KMS-11 (cell line): ENCODE data around the gene UBE2H.

ENCODE experiments used
- H2AFZ ChIP-seq: fragments of 200-600 bp; sonication (generic); 2 replicates; pipeline ENCODE4 v1.6.1; 2016; ENCODE audit warnings: antibody characterized with exemption, mixed run types, low read depth
- H3K27ac ChIP-seq: fragments of 200-600 bp; sonication (generic); 2 replicates; pipeline ENCODE4 v1.6.1; 2016; ENCODE audit warnings: mild to moderate bottlenecking, mixed run types
- H3K27me3 ChIP-seq: fragments of 200-600 bp; sonication (generic); 2 replicates; pipeline ENCODE4 v1.6.1; 2017; ENCODE audit warnings: mild to moderate bottlenecking, low read depth, mixed run types, moderate library complexity; ENCODE audit not compliant: insufficient read depth
- H3K36me3 ChIP-seq: fragments of 200-600 bp; sonication (generic); 2 replicates; pipeline ENCODE4 v1.6.1; 2017; ENCODE audit warnings: mild to moderate bottlenecking, mixed run types; ENCODE audit not compliant: insufficient read depth
- H3K4me1 ChIP-seq: fragments of 200-600 bp; sonication (generic); 2 replicates; pipeline ENCODE4 v1.6.1; 2016; ENCODE audit warnings: mild to moderate bottlenecking, low read depth, mixed run types; ENCODE audit not compliant: poor library complexity, severe bottlenecking
- H3K4me2 ChIP-seq: fragments of 200-600 bp; sonication (generic); 2 replicates; pipeline ENCODE4 v1.7.0; 2016; ENCODE audit warnings: mild to moderate bottlenecking, mixed run types
- H3K4me3 ChIP-seq: fragments of 200-600 bp; sonication (generic); IDR thresholded peaks from 2 replicates; pipeline ENCODE4 v1.6.1; 2017; ENCODE audit warnings: low read depth, low read length, mixed read lengths; ENCODE audit not compliant: insufficient read depth
- H3K79me2 ChIP-seq: fragments of 200-600 bp; sonication (generic); 2 replicates; pipeline ENCODE4 v1.6.1; 2016; ENCODE audit warnings: low read depth, mixed run types; ENCODE audit not compliant: insufficient read depth
- H3K9ac ChIP-seq: fragments of 200-600 bp; sonication (generic); 2 replicates; pipeline ENCODE4 v1.6.1; 2016; ENCODE audit warnings: mild to moderate bottlenecking, mixed run types
- H4K20me1 ChIP-seq: fragments of 200-600 bp; sonication (generic); 2 replicates; pipeline ENCODE4 v1.6.1; 2016; ENCODE audit warnings: mild to moderate bottlenecking, mixed run types; ENCODE audit not compliant: insufficient read depth
- CTCF ChIP-seq: fragments of 200-600 bp; sonication (generic); conservative IDR thresholded peaks from 2 replicates; pipeline ENCODE4 v1.6.1; 2017; ENCODE audit warnings: low read depth, mild to moderate bottlenecking, antibody characterized with exemption, low read length, moderate library complexity, mixed read lengths

UBE2H gene

GRCh38 chr7:129948877-129949291 lies 3.9 kb downstream of the UBE2H start:
- H3K9ac ChIP-seq = peak overlapping the region; percentile 85
- TF ChIP-seq CTCF = no peak
- peaks cover 5% of the 10 kb centered on the region for H4K20me1 ChIP-seq
- H3K27me3 ChIP-seq = no peaks in the 10 kb centered on the region
- peak overlapping the region; percentile 63 for H3K4me3 ChIP-seq
- peak overlapping the region; percentile 81 for H3K27ac ChIP-seq
- H2AFZ ChIP-seq = no peak overlapping the region
- H3K36me3 ChIP-seq = peaks cover 8% of the 10 kb centered on the region; the same call in 1 of the 2 replicates
- H3K4me2 ChIP-seq = peak overlapping the region; percentile 95
- peaks cover 88% of the 10 kb centered on the region for H3K79me2 ChIP-seq
- peaks cover 42% of the 10 kb centered on the region for H3K4me1 ChIP-seq

GRCh38 chr7:129948338-129948737 lies 4.4 kb downstream of the UBE2H start:
- no peak for TF ChIP-seq CTCF
- peaks cover 5% of the 10 kb centered on the region for H4K20me1 ChIP-seq
- peak overlapping the region; percentile 18 for H3K4me3 ChIP-seq
- H3K27ac ChIP-seq = peak overlapping the region; percentile 81
- H3K4me2 ChIP-seq = peak overlapping the region; percentile 95
- H3K9ac ChIP-seq = no peak overlapping the region
- H3K79me2 ChIP-seq = peaks cover 92% of the 10 kb centered on the region
- no peaks in the 10 kb centered on the region for H3K27me3 ChIP-seq
- no peak overlapping the region for H2AFZ ChIP-seq
- peaks cover 8% of the 10 kb centered on the region; the same call in 1 of the 2 replicates for H3K36me3 ChIP-seq
- peaks cover 40% of the 10 kb centered on the region for H3K4me1 ChIP-seq

DNA sequence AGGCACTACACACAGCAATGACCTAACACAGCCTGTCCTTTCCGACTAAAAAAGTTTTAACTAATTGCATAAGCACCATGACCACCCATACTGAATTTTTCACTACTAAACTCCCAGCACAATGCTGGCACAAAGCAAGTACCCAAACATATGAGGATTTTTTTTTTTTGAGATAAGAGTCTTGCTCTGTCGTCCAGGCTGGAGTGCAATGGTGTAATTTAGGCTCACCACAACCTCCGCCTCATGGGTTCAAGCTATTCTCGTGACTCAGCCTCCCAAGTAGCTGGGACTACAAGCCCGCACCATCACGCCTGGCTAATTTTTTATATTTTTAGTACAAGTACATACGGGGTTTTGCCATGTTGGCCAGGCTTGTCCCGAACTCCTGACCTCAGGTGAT lies 5.1 kb downstream of the UBE2H start:
- Histone ChIP-seq H3K4me1 (peaks cover 37% of the 10 kb centered on the region), H3K27ac (peak overlapping the region; percentile 81; the same call in 1 of the 2 replicates), H3K9ac (no peak overlapping the region), H4K20me1 (peaks cover 5% of the 10 kb centered on the region), H3K4me3 (no peak overlapping the region), H3K79me2 (peaks cover 99% of the 10 kb centered on the region), H3K27me3 (no peaks in the 10 kb centered on the region), H3K36me3 (peaks cover 8% of the 10 kb centered on the region; the same call in 1 of the 2 replicates), H3K4me2 (peak overlapping the region; percentile 4; the same call in 1 of the 2 replicates), H2AFZ (no peak overlapping the region)
- no peak for TF ChIP-seq CTCF

DNA sequence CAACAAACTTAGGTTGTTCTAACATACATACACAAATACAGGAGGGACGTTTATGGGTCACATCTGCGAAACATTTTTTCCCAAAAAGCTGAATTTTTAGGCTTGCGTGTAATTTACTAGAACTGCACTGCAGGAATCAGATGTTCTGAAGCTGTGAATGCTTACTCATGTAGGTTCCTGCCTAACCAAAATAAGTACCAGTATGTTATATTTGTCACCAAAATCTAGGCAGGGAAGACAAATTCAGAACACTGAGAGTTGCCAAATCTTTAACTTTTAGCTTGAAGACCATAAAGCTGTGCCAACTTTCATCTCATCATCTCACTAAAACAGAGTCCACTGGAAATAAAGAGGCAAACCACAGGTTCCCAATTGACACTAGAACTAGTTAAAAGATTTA lies 5.7 kb downstream of the UBE2H start:
- Histone ChIP-seq H3K79me2 (peaks cover 99% of the 10 kb centered on the region), H3K27me3 (no peaks in the 10 kb centered on the region), H3K36me3 (peaks cover 8% of the 10 kb centered on the region; the same call in 1 of the 2 replicates), H3K4me3 (no peak overlapping the region), H4K20me1 (peaks cover 5% of the 10 kb centered on the region), H3K4me1 (peaks cover 37% of the 10 kb centered on the region), H3K9ac (no peak overlapping the region), H2AFZ (no peak overlapping the region), H3K27ac (no peak overlapping the region), H3K4me2 (peak overlapping the region; percentile 4; the same call in 1 of the 2 replicates)
- TF ChIP-seq CTCF = no peak
